ENCODE results near the gene MFSD1. TPM values are rescaled to one million over a fixed set of nuclear protein-coding genes. Genes with fewer than 3 reads are reported as not detected.
A peak's percentile ranks its signal among the peaks of the same experiment; 100 is the strongest.

MFSD1 gene
- total and polyA plus RNA-seq, 8 donors = 22.3 to 187 (median 29.3) TPM

- TF ChIP-seq POLR2AphosphoS5 (IDR thresholded peaks at IDR 0.05) (no peak), EP300 (IDR thresholded peaks at IDR 0.05) (no peak), CTCF (IDR thresholded peaks at IDR 0.05) (no peak), POLR2A (IDR thresholded peaks at IDR 0.05) (no peak)
- intact Hi-C loops (cut with DNase I; ENCODE audit: low total_unique reads) = no loop called here
- no peaks in the 10 kb centered on the region for H3K27me3 ChIP-seq
- H3K27ac ChIP-seq = no peak overlapping the region
- no peak for DNase-seq
- peaks cover 0 to 22% (median 19%) of the 10 kb centered on the region in 4 donors for H3K36me3 ChIP-seq
- H3K4me3 ChIP-seq = no peak overlapping the region
- no peaks in the 10 kb centered on the region for H3K4me1 ChIP-seq
- 34 to 57% (median 51%) methylated on average over 3 of the region's 3 CpGs for WGBS, 5 donors
- no peaks in the 10 kb centered on the region for H3K9me3 ChIP-seq
Observed at GRCh38 chr3:158835631-158836030, 33.8 kb downstream of the MFSD1 start.

- Histone ChIP-seq H3K36me3 (peaks cover 0 to 16% (median 12%) of the 10 kb centered on the region in 4 donors), H3K9me3 (no peaks in the 10 kb centered on the region), H3K27ac (no peak overlapping the region), H3K4me1 (no peaks in the 10 kb centered on the region), H3K4me3 (no peak overlapping the region), H3K27me3 (no peaks in the 10 kb centered on the region)
- intact Hi-C loops (cut with DNase I; ENCODE audit: low total_unique reads) = no loop called here
- WGBS, 5 donors = 78 to 88% (median 80%) methylated on average over 3 of the region's 3 CpGs
- no peak for DNase-seq
- no peak for TF ChIP-seq CTCF (IDR thresholded peaks at IDR 0.05)
- TF ChIP-seq POLR2AphosphoS5 (IDR thresholded peaks at IDR 0.05) = no peak
- no peak for TF ChIP-seq POLR2A (IDR thresholded peaks at IDR 0.05)
- no peak for TF ChIP-seq EP300 (IDR thresholded peaks at IDR 0.05)
Observed at GRCh38 chr3:158836312-158836711, 34.5 kb downstream of the MFSD1 start.

- H3K27me3 ChIP-seq = no peaks in the 10 kb centered on the region
- H3K4me3 ChIP-seq = no peak overlapping the region
- no peaks in the 10 kb centered on the region for H3K4me1 ChIP-seq
- no peak overlapping the region for H3K27ac ChIP-seq
- no peak for TF ChIP-seq POLR2A (IDR thresholded peaks at IDR 0.05)
- TF ChIP-seq CTCF (IDR thresholded peaks at IDR 0.05) = no peak
- no peak for TF ChIP-seq POLR2AphosphoS5 (IDR thresholded peaks at IDR 0.05)
- no peak for TF ChIP-seq EP300 (IDR thresholded peaks at IDR 0.05)
- H3K36me3 ChIP-seq = peaks cover 0 to 7% (median 3%) of the 10 kb centered on the region in 4 donors
- WGBS, 5 donors = 70 to 86% (median 75%) methylated on average over 3 of the region's 3 CpGs
- no peaks in the 10 kb centered on the region for H3K9me3 ChIP-seq
- intact Hi-C loops (cut with DNase I; ENCODE audit: low total_unique reads) = no loop called here
- no peak for DNase-seq
Observed at GRCh38 chr3:158837240-158837639, 35.4 kb downstream of the MFSD1 start.

GRCh38 chr3:158839966-158840365, 38.1 kb downstream of the MFSD1 start:
- peak in 1 of 2 donors; percentile 22 for DNase-seq
- Histone ChIP-seq H3K4me1 (no peaks in the 10 kb centered on the region), H3K27ac (no peak overlapping the region), H3K9me3 (no peaks in the 10 kb centered on the region), H3K4me3 (no peak overlapping the region), H3K27me3 (no peaks in the 10 kb centered on the region), H3K36me3 (no peaks in the 10 kb centered on the region)
- intact Hi-C loops (cut with DNase I; ENCODE audit: low total_unique reads) = no loop called here
- TF ChIP-seq CTCF (IDR thresholded peaks at IDR 0.05) (no peak), POLR2AphosphoS5 (IDR thresholded peaks at IDR 0.05) (no peak), EP300 (IDR thresholded peaks at IDR 0.05) (no peak), POLR2A (IDR thresholded peaks at IDR 0.05) (no peak)
- 44 to 67% (median 50%) methylated on average over 6 of the region's 6 CpGs for WGBS, 5 donors
